HepG2 (cell line): ENCODE data around the gene OR4D9. TPM values are rescaled to one million over a fixed set of nuclear protein-coding genes. Genes with fewer than 3 reads are reported as not detected.

ENCODE experiments used
- ARID2 ChIP-seq: sonication (generic); formaldehyde crosslinking; IDR thresholded peaks from 2 replicates; pipeline ENCODE4 v1.8.1; 2022; ENCODE audit warnings: mild to moderate bottlenecking, missing genetic modification reagents, borderline replicate concordance
- ATF2 ChIP-seq: sonication (generic); formaldehyde crosslinking; IDR thresholded peaks from 2 replicates; pipeline ENCODE4 v1.4.0; 2020; ENCODE audit warnings: missing genetic modification reagents
- BCL6 ChIP-seq: IDR thresholded peaks from 2 replicates; pipeline ENCODE4 v1.6.1; 2016; ENCODE audit warnings: missing genetic modification reagents, missing compliant biosample characterization
- CCAR2 ChIP-seq: fragments of 200-400 bp; formaldehyde crosslinking; optimal IDR thresholded peaks from 2 replicates; pipeline ENCODE3; 2018; ENCODE audit warnings: low read depth, mild to moderate bottlenecking, low read length, moderate library complexity
- DMAP1 ChIP-seq: IDR thresholded peaks from 2 replicates; pipeline ENCODE4 v1.6.1; 2016
- EEA1 ChIP-seq: sonication (generic); formaldehyde crosslinking; IDR thresholded peaks from 2 replicates; pipeline ENCODE4 v1.5.1; 2020; ENCODE audit warnings: mild to moderate bottlenecking, missing genetic modification reagents, borderline replicate concordance
- JUND ChIP-seq: sonication (generic); formaldehyde crosslinking; IDR thresholded peaks from 2 replicates; pipeline ENCODE4 v1.8.0; 2022; ENCODE audit warnings: mild to moderate bottlenecking, missing genetic modification reagents
- KMT2B ChIP-seq: IDR thresholded peaks from 2 replicates; pipeline ENCODE4 v1.6.1; 2016; ENCODE audit warnings: missing genetic modification reagents, missing compliant biosample characterization
- MED8 ChIP-seq: sonication (generic); formaldehyde crosslinking; IDR thresholded peaks from 2 replicates; pipeline ENCODE4 v1.8.1; 2023; ENCODE audit warnings: mild to moderate bottlenecking, missing genetic modification reagents; ENCODE audit not compliant: insufficient replicate concordance
- MEIS2 ChIP-seq: sonication (generic); formaldehyde crosslinking; IDR thresholded peaks from 2 replicates; pipeline ENCODE4 v1.9.0; 2021; ENCODE audit warnings: mild to moderate bottlenecking, missing genetic modification reagents
- MXD1 ChIP-seq: sonication (generic); formaldehyde crosslinking; IDR thresholded peaks from 2 replicates; pipeline ENCODE4 v1.4.0; 2020; ENCODE audit warnings: mild to moderate bottlenecking, missing genetic modification reagents
- NFE2 ChIP-seq: sonication (generic); formaldehyde crosslinking; IDR thresholded peaks from 2 replicates; pipeline ENCODE4 v1.4.0; 2020; ENCODE audit warnings: missing genetic modification reagents
- RXRB ChIP-seq: IDR thresholded peaks from 2 replicates; pipeline ENCODE4 v1.6.1; 2016; ENCODE audit warnings: borderline replicate concordance, missing genetic modification reagents, missing compliant biosample characterization
- SAP130 ChIP-seq: IDR thresholded peaks from 2 replicates; pipeline ENCODE4 v1.6.1; 2016; ENCODE audit warnings: low read depth
- SP5 ChIP-seq: IDR thresholded peaks from 2 replicates; pipeline ENCODE4 v1.6.1; 2016; ENCODE audit warnings: low read depth, borderline replicate concordance
- STAG1 ChIP-seq: sonication (generic); formaldehyde crosslinking; IDR thresholded peaks from 2 replicates; pipeline ENCODE4 v1.4.0; 2020; ENCODE audit warnings: missing genetic modification reagents
- TCF12 ChIP-seq, 2 experiments: fragments of 450-650 bp in 1 of 2; sonication (generic) in 1 of 2; formaldehyde crosslinking in 1 of 2; IDR thresholded peaks; 2 replicates each; pipeline versions ENCODE4 v1.6.1 to v1.8.0; 2017 to 2022; ENCODE audit warnings: antibody characterized with exemption in 1 of 2, mild to moderate bottlenecking in 1 of 2, missing genetic modification reagents in 1 of 2, moderate library complexity in 1 of 2
- THAP11 ChIP-seq: IDR thresholded peaks from 2 replicates; pipeline ENCODE4 v1.6.1; 2016; ENCODE audit warnings: missing biosample characterization, missing genetic modification reagents
- TRIM24 ChIP-seq: sonication (generic); formaldehyde crosslinking; IDR thresholded peaks from 2 replicates; pipeline ENCODE4 v1.8.0; 2022; ENCODE audit warnings: mild to moderate bottlenecking, missing genetic modification reagents
- TSC22D2 ChIP-seq: sonication (generic); formaldehyde crosslinking; IDR thresholded peaks from 2 replicates; pipeline ENCODE4 v1.5.1; 2020; ENCODE audit warnings: missing genetic modification reagents, mild to moderate bottlenecking, borderline replicate concordance
- ZFAT ChIP-seq: sonication (generic); formaldehyde crosslinking; conservative IDR thresholded peaks from 2 replicates; pipeline ENCODE4 v1.8.1; 2023; ENCODE audit warnings: missing genetic modification reagents, inconsistent platforms
- ZKSCAN5 ChIP-seq: sonication (generic); formaldehyde crosslinking; IDR thresholded peaks from 2 replicates; pipeline ENCODE4 v1.5.1; 2020; ENCODE audit warnings: mild to moderate bottlenecking, missing genetic modification reagents
- ZNF232 ChIP-seq: sonication (generic); formaldehyde crosslinking; IDR thresholded peaks from 2 replicates; pipeline ENCODE4 v1.4.0; 2020; ENCODE audit warnings: missing genetic modification reagents, borderline replicate concordance
- ZNF263 ChIP-seq: sonication (generic); formaldehyde crosslinking; IDR thresholded peaks from 2 replicates; pipeline ENCODE4 v1.4.0; 2020; ENCODE audit warnings: missing genetic modification reagents
- ZNF264 ChIP-seq: sonication (generic); formaldehyde crosslinking; IDR thresholded peaks from 2 replicates; pipeline ENCODE4 v1.4.0; 2020; ENCODE audit warnings: missing genetic modification reagents
- ZNF333 ChIP-seq: sonication (generic); formaldehyde crosslinking; IDR thresholded peaks from 2 replicates; pipeline ENCODE4 v1.4.0; 2020; ENCODE audit warnings: mild to moderate bottlenecking, missing genetic modification reagents, borderline replicate concordance
- ZNF484 ChIP-seq: sonication (generic); formaldehyde crosslinking; IDR thresholded peaks from 2 replicates; pipeline ENCODE4 v1.5.1; 2020; ENCODE audit warnings: mild to moderate bottlenecking, low read depth, missing genetic modification reagents, borderline replicate concordance
- ZNF674 ChIP-seq: sonication (generic); formaldehyde crosslinking; IDR thresholded peaks from 2 replicates; pipeline ENCODE4 v1.5.0; 2020; ENCODE audit warnings: low read depth, mild to moderate bottlenecking, missing genetic modification reagents
- ZNF883 ChIP-seq: sonication (generic); formaldehyde crosslinking; IDR thresholded peaks from 2 replicates; pipeline ENCODE4 v1.5.1; 2020; ENCODE audit warnings: mild to moderate bottlenecking, missing genetic modification reagents; ENCODE audit errors: not compliant biosample characterization
- polyA plus RNA-seq, 8 experiments: library from polyadenylated mRNA; depleted of rRNA in 3 of 8; stranded (reverse) in 7 of 8; unstranded in 1 of 8; fragments of >200 nt; fragmentation: Illumina TruSeq in 4 of 8; extraction: Trizol in 4 of 8; gene quantifications; 2 replicates each; pipeline versions ENCODE4 v1.2.1 to v1.2.3, GENCODE V29; 2011 to 2016; ENCODE audit warnings: low read depth in 4 of 8, missing spikeins in 1 of 8, mixed read lengths in 1 of 8; ENCODE audit not compliant: insufficient read depth in 1 of 8
- total RNA-seq, 5 experiments: library from RNA; depleted of rRNA; stranded (reverse); fragments of >200 nt; fragmentation: Illumina TruSeq; extraction: Trizol; gene quantifications; 2 replicates each; pipeline ENCODE4 v1.2.3, GENCODE V29; 2016; ENCODE audit warnings: low read depth in 1 of 5
- TF ChIP-seq, protein P1 (sequence below): sonication (generic); formaldehyde crosslinking; IDR thresholded peaks from 2 replicates; pipeline ENCODE4 v1.8.0; 2023; ENCODE audit warnings: mild to moderate bottlenecking, missing genetic modification reagents

OR4D9 gene
- total and polyA plus RNA-seq, 2 of the 13 experiments (the other 11 are each of a cell fraction or from before 2014, with no cell fraction given) = not detected

GRCh38 chr11:59560702-59561473 lies 49.5 kb downstream of the OR4D9 start (continued):
- TF ChIP-seq DMAP1 (CRISPR knock-in tag) = peak; percentile 56; the same call in 1 of the 2 replicates
- no peak for TF ChIP-seq TRIM24 (CRISPR knock-in tag)
- TF ChIP-seq KMT2B (CRISPR knock-in tag) = peak; percentile 67; the same call in 1 of the 2 replicates
- TF ChIP-seq MED8 (CRISPR knock-in tag) = no peak
- TF ChIP-seq NFE2 = no peak
- TF ChIP-seq TSC22D2 (CRISPR knock-in tag) = no peak
- TF ChIP-seq BCL6 = no peak
- TF ChIP-seq TCF12 (IDR thresholded peaks at IDR 0.05) = no peak
- TF ChIP-seq TCF12 (CRISPR knock-in tag; IDR thresholded peaks at IDR 0.05) = no peak
- no peak for TF ChIP-seq ZNF263 (CRISPR knock-in tag)
- TF ChIP-seq ZNF333 (CRISPR knock-in tag) = no peak
- TF ChIP-seq JUND (CRISPR knock-in tag) = 0 out of 2 replicates have a peak, but pooled peaks have one; percentile 17
- TF ChIP-seq ZFAT (CRISPR knock-in tag) = no peak
- peak; percentile 88 for TF ChIP-seq ZKSCAN5 (CRISPR knock-in tag)
- TF ChIP-seq ARID2 (CRISPR knock-in tag) = no peak
- TF ChIP-seq, protein P1, sequence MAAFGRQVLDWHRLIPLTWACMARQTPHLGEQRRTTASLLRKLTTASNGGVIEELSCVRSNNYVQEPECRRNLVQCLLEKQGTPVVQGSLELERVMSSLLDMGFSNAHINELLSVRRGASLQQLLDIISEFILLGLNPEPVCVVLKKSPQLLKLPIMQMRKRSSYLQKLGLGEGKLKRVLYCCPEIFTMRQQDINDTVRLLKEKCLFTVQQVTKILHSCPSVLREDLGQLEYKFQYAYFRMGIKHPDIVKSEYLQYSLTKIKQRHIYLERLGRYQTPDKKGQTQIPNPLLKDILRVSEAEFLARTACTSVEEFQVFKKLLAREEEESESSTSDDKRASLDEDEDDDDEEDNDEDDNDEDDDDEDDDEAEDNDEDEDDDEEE (CRISPR knock-in tag) = peak; percentile 5; the same call in 1 of the 2 replicates
- TF ChIP-seq STAG1 (CRISPR knock-in tag) = no peak
- peak; percentile 94 for TF ChIP-seq SAP130 (CRISPR knock-in tag)
- peak; percentile 8; the same call in 1 of the 2 replicates for TF ChIP-seq ZNF232
- 0 out of 2 replicates have a peak, but pooled peaks have one; percentile 26 for TF ChIP-seq MXD1
- no peak for TF ChIP-seq SP5 (CRISPR knock-in tag)
- 0 out of 2 replicates have a peak, but pooled peaks have one; percentile 31 for TF ChIP-seq MEIS2 (CRISPR knock-in tag)
- TF ChIP-seq ZNF484 (CRISPR knock-in tag) = no peak
- TF ChIP-seq ZNF674 (CRISPR knock-in tag) = no peak
- TF ChIP-seq RXRB (CRISPR knock-in tag) = peak; percentile 42; the same call in 1 of the 2 replicates
- no peak for TF ChIP-seq ZNF883 (CRISPR knock-in tag)
- no peak for TF ChIP-seq EEA1 (CRISPR knock-in tag)
- TF ChIP-seq THAP11 (CRISPR knock-in tag) = 0 out of 2 replicates have a peak, but pooled peaks have one; percentile 21
- TF ChIP-seq ATF2 (CRISPR knock-in tag) = 0 out of 2 replicates have a peak, but pooled peaks have one; percentile 17
- TF ChIP-seq CCAR2 = no peak
- TF ChIP-seq ZNF264 (CRISPR knock-in tag) = no peak
